Activated CD8-positive, alpha-beta memory T cell treated with anti-CD3 and anti-CD28 coated beads, Interleukin-2, amount 50 U/mL, for 24 hours (primary cell): ENCODE data around the gene KCNIP2.
"Not testable (repeated sequence)": the region's sequence is repeated elsewhere in the genome, so short reads cannot be mapped to it uniquely, and the experiment has no call there.

Experiments used
- DNase-seq: peaks from one replicate; pipeline ENCODE4 v3.0.0-alpha.2; 2020; ENCODE audit errors: extremely low read depth

The KCNIP2 gene

DNA sequence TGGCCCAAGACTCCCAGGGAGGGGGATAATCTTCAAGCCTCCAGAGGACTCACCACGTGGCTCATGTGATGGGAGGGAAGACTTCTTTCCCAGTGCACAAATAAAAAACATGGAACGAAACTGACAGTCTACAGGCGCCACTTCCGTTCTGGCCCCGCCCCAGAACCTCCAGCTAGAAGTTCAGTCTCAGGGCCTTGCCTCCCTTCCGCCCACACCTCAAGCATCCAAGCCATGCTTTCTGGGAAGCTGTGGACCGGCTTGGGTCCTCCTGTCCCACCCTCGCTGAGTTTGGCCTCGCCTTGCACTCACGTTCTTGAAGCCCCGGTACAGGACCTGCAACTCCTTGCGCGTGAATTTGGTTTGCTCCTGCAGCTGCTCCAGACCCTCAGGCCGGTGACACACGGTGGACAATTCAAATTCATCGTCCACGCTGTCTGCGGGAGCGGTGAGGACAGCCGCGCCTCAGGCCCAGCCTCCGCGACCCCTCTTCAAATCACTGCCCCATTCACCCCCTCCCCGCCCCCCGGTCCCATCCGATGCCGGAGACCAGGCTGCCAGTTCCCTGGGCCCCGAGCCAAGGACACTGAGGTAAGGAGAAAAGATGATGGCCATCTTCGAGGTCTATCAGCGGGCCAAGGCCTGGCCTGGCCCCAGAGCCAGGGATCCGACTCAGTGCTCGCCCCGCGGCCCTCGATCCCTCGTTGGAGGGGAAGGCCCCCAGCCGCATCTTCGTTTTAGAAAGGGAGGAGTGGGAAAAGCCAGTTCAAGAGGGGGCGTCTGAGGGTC is 14.6 kb downstream of the KCNIP2 start:
- DNase-seq = no peak

DNA sequence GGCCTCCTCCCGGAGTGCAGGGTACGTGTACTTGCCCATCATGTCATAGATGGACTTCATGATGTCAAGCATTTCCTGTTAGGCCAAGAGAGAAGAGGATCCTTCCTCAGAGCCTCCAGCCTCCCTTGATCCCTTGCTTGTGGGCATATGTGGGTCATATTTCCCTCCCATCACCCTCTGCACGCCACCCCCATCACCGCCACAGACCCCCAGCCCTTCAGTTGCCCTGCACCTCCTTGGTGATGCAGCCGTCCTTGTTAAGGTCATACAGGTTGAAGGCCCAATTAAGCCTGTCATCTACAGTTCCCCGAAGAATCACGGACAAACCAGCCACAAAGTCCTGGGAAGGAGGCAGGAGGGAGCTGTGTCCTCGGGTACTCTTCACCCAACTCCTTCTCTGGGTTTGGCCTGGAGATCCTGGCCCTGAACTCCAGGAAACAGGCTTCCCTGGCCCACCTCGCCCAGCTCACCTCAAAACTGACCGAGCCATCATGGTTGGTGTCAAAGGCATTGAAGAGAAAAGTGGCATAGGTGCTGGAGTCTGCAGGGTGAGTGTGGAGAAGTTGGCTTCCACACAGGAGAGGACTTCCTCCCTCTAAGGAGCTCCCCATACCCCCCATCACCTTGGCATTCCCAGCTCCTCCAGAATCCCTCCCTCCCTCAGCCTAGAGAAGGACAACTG is 15.5 kb downstream of the KCNIP2 start:
- no peak for DNase-seq

DNA sequence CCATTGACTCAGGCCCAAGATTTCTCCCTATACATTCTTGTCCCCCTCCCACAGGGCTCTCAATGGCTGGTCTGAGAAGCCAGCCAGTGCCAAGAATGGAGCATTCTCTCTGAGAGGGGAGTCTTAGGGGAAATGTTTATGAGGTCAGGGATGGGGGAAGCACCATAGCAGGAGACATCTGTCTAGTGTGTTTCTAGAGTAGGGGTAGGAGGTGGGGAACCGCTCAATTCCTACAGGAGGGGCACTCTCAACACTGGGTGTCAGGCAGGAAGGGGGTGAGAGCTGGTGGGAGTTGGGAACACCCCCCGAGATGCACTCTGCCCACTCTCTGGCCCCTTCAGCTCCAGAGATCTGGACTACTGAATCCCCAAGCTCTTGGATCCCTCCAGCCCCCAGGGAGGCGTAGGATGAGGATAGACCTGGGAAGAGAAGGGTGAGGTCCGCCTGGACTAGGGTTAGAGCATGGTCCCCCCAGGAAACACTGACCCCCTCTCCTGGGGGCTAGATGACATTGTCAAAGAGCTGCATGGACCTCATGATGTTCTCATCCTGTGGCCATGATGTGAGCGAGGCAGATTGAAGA is 16.7 kb downstream of the KCNIP2 start:
- no peak for DNase-seq

GRCh38 chr10:101824736-101825135 is 18.9 kb downstream of the KCNIP2 start:
- no peak for DNase-seq

- no peak for DNase-seq
These were observed 24.5 kb downstream of the KCNIP2 start for GRCh38 chr10:101818872-101819633.

DNA sequence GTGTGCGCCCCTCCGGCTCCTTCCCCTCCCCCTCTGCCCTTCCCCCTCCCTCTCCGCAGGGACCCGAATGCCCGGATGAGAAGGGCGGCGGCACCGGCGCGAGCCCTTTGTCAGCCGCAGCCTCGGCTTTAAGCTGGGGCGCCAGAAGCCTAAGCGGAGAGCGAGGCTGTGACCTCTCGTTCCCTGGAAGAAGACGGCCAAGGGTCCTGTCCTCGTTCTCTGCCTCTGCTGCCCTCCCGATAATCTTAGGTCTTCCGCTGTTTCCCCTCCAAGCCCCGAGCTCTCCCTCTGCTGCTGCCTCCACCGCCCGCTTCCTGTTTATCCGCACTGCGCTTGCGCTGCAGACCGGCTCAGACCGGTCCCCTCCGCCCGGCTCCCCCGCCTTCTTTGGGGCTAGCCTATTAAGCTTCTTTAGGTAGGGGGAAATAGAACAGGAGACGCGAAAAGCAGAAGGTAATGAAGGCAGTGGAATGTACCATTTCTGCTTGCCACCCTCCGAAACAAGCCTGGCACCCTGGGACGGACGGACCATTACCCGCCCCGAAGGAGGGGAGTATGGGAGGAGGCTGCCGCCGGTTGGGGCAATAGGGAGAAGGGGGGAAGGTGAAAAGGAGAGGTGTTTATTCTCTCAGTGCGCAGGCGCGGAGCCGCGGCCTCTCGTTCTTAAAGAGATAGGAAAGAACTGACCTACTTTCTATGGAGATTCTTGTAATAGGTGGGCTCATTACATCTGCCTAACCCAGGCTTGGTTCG is 25.3 kb downstream of the KCNIP2 start, which contains the start of gene OGA:
Gene OGA (minus strand): TSS at position 326 of the 753 bp plus-strand sequence. CDS start 422 bp downstream, outside the sequence.
- peak; percentile 95 for DNase-seq

DNA sequence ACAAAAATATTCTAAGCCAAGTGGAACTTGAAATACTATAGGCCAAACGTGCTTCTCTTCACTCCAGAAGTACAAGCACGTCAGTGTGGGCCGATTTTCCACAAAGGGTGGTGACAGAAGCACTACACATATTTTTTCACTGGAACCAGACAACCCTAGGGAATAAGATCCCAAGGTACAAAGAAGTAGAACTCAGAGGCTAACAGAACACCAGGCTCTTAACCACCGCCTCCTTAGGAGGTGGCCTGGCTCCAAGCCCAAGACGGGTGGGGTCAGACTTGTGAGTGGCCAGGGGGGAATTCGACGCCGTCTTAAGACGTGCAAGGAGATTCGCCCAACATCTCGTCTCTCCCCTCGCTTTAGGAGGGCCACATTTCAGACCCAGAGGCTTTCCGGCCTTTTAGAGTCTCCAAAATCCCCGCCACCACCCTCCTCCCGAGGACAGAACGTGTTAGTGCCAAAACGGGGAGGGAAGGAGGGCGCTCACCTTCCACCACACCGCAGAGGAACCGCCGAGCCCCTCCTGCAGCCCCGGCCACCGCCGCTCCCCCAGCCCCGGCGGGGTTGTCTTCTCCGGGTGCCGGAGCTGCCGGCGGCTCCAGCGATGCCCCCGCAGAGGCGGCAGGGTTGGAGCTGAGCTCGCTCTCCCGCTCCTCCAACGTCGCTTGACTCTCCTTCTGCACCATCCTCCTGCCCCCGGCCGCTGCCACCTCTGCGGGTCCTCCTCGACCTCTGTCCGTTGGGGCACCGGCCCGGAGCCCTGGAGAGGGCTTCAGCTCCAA is 26.1 kb downstream of the KCNIP2 start:
- peak; percentile 15 for DNase-seq

- DNase-seq = no peak
These were observed 26.7 kb downstream of the KCNIP2 start for GRCh38 chr10:101816913-101817336.

GRCh38 chr10:101816376-101816775 is 27.2 kb downstream of the KCNIP2 start:
- DNase-seq = no peak

DNA sequence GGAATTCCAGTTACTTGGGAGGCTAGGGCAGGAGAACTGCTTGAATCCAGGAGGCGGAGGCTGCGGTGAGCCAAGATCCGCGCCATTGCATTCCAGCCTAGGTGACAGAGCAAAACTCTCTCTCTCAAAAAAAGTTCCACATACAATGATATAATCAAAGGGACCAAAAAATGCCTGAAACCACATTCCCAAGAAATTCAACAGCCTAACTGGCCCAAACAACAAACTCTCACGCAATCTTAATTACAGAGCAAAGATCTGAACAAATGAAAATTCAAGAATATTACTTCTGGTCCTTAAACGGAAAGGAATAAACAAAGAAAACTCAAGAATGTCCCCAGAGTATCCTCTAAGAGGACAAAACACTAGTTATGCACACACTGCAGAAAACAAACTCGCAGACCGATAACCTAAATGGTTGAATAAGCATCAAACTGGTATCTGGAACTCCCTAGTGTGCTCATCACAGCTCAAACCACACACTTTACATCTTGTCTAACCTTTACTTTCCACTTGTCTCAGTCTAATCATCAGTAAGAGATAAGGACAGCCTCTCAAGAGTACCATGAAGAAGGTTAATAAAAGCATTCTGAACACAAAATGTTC is 29.0 kb downstream of the KCNIP2 start:
- DNase-seq = no peak

GRCh38 chr10:101812606-101813005 is 31.0 kb downstream of the KCNIP2 start:
- DNase-seq = no peak

- DNase-seq = no peak
These were observed 36.4 kb downstream of the KCNIP2 start for GRCh38 chr10:101807158-101807557.

GRCh38 chr10:101803511-101803910 is 40.1 kb downstream of the KCNIP2 start:
- DNase-seq = no peak

- no peak for DNase-seq
These were observed 46.1 kb downstream of the KCNIP2 start for GRCh38 chr10:101797403-101798059.

GRCh38 chr10:101793526-101793925 is 50.1 kb downstream of the KCNIP2 start:
- DNase-seq = no peak

DNA sequence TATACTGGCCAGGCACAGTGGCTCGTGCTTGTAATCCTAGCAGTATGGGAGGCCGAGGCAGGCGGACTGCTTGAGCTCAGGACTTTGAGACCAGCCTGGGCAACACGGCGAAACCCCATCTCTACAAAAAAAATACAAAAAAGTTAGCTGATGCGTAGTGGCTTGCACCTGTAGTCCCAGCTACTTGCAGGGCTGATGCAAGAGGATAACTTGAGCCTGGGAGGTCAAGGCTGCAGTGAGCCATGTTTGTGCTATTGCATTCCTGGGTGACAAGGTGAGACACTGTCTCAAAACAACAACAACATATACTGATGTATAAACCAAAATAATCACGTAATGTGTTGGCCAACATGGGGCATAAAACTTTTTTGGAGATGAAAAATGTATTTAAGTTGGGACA is 53.9 kb downstream of the KCNIP2 start:
- no peak for DNase-seq

DNA sequence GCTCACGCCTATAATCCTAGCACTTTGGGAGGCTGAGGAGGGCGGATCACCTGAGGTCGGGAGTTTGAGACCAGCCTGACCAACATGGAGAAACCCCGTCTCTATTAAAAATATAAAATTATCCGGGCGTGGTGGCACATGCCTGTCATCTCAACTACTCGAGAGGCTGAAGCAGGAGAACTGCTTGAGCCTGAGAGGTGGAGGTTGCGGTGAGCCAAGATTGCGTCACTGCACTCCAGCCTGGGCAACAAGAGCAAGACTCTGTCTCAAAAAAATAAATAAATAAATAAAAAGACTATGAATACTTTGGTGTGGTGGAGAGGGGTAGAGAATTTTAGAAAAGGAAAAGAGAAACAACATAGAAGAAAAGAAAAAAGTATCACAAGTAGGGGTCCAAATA is 54.4 kb downstream of the KCNIP2 start:
- DNase-seq = not testable (repeated sequence)

- DNase-seq = no peak
These were observed 57.8 kb downstream of the KCNIP2 start for GRCh38 chr10:101785801-101786200.

GRCh38 chr10:101784558-101784957 is 59.0 kb downstream of the KCNIP2 start:
- DNase-seq = no peak

GRCh38 chr10:101783736-101784118 is 59.9 kb downstream of the KCNIP2 start:
- no peak for DNase-seq
